Esophagus muscularis mucosa (tissue), 4 donors: ENCODE results near the gene COG1.

Experiments
- CTCF ChIP-seq, 3 experiments: fragments of 200-600 bp in 2 of 3; fragments of 450-650 bp in 1 of 3; sonication (generic) in 2 of 3; IDR thresholded peaks; one replicate each; pipeline ENCODE4 v1.5.1; 2017 to 2019; ENCODE audit warnings: antibody characterized with exemption in 3 of 3, mild to moderate bottlenecking in 2 of 3, moderate library complexity in 1 of 3
- EP300 ChIP-seq: sonication (generic); formaldehyde crosslinking; IDR thresholded peaks from one replicate; pipeline ENCODE4 v1.6.1; 2017; ENCODE audit warnings: antibody characterized with exemption
- POLR2A ChIP-seq: fragments of 450-650 bp; IDR thresholded peaks from one replicate; pipeline ENCODE4 v1.6.1; 2017; ENCODE audit warnings: antibody characterized with exemption, moderate library complexity, mild to moderate bottlenecking, low read depth
- POLR2AphosphoS5 ChIP-seq, 2 donors: sonication (generic); formaldehyde crosslinking; IDR thresholded peaks; one replicate each; pipeline ENCODE4 v1.6.1; 2017; ENCODE audit warnings: antibody characterized with exemption in 2 of 2

- TF ChIP-seq POLR2A (no peak), CTCF (IDR thresholded peaks at IDR 0.05) (peak in 1 of 3 experiments; percentile 8), POLR2AphosphoS5 (IDR thresholded peaks at IDR 0.05) (no peak), EP300 (no peak)
Observed at GRCh38 chr17:73189417-73190099, 3.3 kb upstream of the COG1 start.
